HG02938 (cell line): ENCODE measurements around the gene CDC73.
"Not testable (repeated sequence)": the region's sequence is repeated elsewhere in the genome, so short reads cannot be mapped to it uniquely, and the experiment has no call there.

ENCODE experiments used
- ATAC-seq: cut with Tn5 transposase; IDR thresholded peaks from one replicate; pipeline ENCODE4 v1.9.1; 2021; ENCODE audit warnings: mild to moderate bottlenecking, moderate library complexity; ENCODE audit not compliant: unreplicated experiment

The CDC73 gene

DNA sequence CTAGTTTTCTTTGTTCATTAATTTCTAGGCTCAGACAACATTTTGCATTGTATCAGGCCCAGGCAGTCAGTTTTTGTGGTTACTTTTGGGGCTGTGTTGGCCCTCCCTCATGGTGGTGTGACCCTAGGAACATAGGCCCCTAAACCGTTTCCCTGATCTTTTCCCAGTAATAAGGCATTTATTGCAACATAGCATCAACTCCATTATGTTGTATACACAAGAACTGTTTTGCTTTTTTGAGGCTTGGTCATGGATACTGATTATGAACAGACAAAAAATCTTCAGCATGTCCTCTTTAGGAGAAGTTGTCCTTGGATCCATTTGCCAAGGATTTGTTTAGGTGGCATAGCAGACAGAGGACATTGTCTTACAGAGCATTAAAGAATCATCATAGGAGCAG, 54.3 kb downstream of the CDC73 start:
- no peak for ATAC-seq

DNA sequence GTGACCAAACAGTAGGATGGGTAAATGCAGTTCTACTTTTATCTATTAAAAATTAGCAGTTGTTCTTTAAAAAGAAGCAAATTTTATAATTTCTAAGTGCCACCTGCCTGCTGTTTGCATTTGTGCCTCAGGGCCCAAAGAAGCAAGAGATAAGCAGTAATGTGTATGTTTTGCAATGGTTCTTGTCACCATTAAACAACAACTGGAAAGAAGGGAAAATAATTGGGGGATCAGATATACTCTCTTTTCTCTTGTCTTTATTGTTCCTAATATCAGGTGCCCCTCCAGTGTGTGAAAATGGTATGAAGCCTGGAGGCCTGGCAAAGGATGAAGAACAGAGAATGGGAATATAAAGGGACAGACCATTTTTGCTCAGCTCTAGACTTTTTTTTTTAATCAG, 55.0 kb downstream of the CDC73 start:
- no peak for ATAC-seq

GRCh38 chr1:193179094-193179493, 57.3 kb downstream of the CDC73 start:
- ATAC-seq, result no peak

DNA sequence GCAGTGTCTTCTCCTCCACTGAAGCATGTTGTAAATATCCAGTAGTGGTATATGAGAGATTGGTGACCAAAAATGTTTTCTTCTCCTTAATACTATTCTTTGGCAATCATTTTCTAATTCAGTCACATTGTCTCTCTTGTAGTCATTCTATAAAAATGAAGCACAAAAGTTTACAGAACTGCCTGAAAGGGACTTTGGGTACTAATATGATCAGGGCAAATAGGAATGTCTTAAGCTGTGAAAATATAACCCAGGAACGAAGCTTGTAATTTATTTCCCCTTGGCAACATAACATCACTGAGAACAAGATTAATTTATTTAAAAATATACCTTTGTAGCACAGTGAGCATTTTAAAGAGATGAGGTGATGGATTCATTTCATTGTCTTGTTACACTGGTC, 59.7 kb downstream of the CDC73 start:
- no peak for ATAC-seq

GRCh38 chr1:193181985-193182384, 60.2 kb downstream of the CDC73 start:
- no peak for ATAC-seq

DNA sequence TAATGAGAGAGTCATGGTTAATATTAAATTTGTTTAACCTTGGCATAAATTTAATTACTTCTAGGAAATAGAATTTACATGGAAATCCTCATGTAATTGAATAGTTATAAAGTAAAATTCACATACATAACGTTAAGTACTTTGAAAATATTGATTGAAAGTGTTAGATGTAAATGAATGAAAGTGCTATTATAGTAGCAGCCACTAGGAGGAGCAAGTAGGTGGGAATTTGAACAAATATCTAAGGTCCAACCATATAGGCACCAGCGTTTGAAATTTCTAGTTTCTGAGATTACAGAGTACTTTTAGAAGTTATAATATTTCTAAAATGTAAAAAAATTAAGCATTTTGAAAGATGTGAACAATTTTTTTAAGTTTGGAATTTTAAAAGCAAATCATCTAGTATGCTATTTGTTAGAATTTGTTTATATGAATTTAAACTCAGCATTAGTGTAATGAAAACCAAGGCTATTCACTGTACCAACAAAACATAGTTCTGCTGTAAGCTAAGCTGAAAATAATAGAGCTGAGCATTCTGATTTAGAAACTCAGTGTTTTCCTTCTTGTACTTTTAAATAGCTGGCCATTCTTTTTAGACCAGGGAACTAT, 61.3 kb downstream of the CDC73 start:
- peak; percentile 60 for ATAC-seq

DNA sequence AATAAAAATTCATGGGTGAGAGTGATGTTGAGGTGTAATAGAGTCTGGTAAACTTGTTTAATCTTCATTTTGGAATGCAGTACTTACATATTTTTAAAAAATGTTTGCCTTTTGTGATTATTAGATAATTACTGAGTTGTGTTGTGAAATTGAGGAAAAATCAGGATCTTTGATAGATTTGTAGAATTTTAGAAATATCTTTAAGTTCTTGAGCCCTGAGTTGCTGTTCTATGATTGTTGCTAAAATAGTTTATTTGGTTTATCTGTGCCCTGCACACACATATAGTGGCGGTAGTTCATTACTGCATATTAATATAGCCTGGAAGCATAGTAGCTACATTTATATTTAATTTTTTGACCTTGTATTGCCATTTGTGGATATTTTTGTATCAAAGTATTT, 62.9 kb downstream of the CDC73 start:
- ATAC-seq, result no peak

DNA sequence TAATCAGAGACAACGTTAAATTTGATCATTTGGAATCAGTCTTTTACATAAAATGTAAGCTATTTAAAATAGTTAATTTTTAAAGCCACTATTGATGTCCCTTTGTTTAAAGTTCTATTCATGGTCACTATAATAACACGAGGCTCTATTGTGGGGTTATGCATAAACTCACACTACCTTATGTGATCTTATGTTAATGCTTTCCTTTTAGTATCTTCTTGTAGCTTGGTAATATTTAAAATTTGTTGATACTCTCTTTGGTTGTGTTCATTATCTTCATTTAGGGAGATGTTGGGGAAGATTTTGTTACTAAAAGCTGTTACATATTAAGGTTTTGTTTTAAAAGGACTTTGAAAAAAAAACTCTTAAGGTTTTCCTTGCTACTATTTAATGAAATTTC, 63.4 kb downstream of the CDC73 start:
- ATAC-seq, result no peak

DNA sequence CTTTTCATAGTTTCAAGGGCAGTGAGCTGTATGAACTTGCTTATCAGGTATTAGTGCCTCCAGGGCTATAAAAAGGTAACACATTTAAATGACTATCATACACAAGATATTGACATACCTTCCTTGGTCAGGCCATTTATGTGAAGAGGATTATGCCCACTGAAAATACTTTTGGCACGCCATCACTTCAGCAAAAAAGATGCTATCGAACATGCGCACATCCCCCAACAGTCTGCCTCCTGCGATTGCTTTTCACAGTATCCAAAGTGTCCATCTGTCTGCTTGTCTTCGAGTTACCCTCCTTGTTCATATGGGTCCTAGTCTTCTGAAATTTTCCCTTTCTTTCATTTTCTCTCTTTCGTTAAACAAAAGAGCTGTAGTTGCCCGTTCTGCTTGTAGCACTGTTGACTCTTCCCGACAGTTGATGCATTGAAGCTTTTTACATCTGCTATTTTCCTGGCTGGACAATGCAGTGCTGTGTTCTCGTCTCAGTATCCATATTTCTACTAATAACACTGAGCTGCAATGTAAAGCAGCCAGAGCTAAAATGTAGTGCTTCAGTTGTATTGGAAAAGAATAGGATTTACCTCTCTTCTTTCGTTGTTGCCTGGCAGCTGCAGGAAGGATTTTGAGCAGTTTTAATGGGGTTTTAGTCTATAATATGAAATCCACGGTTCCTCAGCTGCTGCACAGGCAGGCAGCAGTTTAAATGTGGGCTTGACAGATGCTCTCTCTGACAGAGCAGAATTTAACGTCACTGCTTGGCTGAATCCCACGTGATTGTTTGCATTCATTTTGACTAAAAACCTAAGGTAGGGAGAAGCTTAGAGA, 64.3 kb downstream of the CDC73 start, which contains the start of gene B3GALT2:
B3GALT2 (minus strand) TSS at position 713 of the 831 bp plus-strand sequence. CDS start 5,051 bp downstream, outside the sequence.
- ATAC-seq, result no peak

- ATAC-seq, result no peak
Measured at GRCh38 chr1:193187114-193187513, 65.3 kb downstream of the CDC73 start.

GRCh38 chr1:193188915-193189314, 67.1 kb downstream of the CDC73 start:
- not testable (repeated sequence) for ATAC-seq

GRCh38 chr1:193189442-193190095, 67.7 kb downstream of the CDC73 start:
- ATAC-seq, result no peak

DNA sequence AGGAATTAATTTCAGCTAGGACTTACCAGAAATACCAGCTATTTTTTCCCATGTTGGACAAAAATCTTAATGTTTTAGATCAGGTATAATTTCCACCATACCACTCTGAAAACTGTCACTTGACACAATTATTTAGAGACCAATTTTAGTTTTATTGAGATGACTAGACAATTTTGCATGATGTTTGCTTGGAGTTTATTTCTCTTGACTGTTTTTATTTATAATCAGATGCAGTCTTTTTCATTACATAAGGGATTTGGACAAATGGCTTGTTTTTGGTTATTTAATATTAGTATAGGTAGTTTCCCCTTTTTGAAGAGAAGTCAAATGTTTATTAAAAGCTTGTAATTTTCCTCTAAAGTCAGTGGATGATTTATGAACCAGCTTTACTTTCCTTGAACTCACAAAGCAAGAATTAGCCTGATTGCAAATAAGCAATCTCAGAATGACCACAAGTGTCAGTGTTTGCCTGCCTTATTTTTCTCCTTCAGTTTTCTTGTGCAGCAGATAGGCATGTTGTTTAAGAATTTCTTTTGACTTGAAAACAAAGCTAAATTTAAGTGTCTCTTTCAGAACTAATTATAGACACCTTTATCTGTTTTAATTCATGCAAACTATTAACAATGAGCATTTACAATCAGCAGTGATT, 68.4 kb downstream of the CDC73 start:
- ATAC-seq, result no peak

GRCh38 chr1:193192586-193192985, 70.8 kb downstream of the CDC73 start:
- no peak for ATAC-seq

DNA sequence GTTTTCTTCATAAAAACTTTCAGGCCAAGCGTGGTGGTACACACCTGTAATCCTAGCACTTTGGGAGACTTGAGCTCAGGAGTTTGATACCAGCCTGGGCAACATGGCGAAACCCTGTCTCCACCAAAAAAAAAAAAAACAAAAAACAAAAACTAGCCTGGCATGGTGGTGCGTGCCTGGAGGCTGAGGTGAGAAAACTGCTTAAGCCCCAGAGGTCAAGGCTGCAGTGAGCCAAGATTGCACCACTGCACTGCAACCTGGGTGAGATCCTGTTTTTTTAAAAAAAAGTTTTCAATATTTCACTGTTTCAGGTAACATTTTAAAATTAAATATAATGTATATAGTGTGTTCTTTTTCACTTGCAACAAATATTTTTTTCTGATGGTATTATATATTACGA, 78.1 kb downstream of the CDC73 start:
- no peak for ATAC-seq

DNA sequence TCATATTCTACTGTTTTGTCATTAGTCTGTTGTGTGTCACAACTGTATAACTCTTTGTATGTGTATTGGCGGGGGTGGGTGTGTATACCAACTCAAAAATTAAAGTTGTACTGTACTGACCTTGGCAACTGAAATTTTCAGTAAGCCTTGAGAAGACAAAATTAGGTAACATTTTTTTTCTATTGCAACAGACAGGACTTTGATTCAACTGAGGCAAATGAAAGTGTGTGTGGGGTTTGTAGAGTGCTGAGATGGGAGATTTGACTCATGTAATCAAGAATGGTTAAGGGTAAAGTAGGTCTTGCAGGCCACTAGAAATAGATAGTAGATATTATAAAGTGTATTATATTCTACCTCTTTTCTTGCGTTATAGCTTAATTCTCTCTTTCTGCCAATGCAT, 79.2 kb downstream of the CDC73 start:
- ATAC-seq, result no peak

DNA sequence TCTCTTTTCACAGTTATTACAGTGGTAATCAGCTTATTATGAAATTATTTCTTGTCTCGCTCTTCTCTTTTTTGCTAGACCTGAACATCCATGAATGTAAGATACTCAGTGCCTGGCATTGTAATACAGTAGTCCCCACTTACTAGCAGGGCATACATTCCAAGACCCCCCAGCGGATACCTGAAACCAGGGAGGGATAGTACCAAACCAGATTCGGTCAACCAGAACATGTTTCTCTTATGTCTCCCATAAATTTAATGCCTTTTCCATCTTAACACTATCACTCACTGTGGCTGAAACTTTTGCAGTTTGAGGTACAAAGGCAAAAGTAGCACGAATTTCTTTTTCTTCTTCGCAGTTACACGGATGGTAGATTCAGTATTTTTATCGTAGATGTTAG, 89.2 kb downstream of the CDC73 start:
- no peak for ATAC-seq

DNA sequence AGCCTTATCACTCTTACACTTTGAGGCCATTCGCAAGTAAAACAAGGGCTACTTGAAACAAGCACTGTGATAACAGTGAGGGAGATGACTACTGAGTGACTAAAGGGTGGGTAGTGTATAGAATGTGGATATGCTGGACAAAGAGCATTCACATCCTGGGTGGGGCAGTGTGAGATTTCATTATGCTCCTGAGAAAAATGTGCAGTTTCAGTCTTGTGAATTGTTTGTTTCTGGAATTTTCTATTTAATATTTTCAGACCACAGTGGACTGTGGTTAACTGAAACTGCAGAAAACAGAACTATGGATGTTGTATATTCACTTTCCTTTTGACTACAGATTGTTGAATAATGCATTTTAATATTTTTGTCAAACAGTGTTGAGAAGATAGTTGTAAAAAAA, 89.7 kb downstream of the CDC73 start:
- ATAC-seq, result peak; percentile 86

DNA sequence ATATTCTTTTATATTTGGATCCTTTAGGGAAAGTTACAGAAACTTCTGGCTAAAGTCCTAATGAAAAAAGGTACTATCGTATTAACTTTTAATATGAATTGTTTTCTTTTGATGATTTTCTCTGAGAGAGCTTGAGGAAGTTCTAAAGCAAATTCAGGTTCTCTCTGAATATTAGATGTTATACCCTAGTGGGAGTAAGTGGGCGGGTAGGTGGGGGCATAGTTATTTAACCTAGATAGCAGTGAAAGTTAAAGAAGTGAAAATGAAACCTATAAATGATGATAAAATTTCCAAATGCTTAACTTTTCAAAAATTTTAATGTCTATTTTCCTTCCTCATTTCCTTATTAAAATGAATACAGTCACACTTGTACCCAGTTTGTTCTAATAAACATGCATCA, 90.8 kb downstream of the CDC73 start:
- no peak for ATAC-seq

DNA sequence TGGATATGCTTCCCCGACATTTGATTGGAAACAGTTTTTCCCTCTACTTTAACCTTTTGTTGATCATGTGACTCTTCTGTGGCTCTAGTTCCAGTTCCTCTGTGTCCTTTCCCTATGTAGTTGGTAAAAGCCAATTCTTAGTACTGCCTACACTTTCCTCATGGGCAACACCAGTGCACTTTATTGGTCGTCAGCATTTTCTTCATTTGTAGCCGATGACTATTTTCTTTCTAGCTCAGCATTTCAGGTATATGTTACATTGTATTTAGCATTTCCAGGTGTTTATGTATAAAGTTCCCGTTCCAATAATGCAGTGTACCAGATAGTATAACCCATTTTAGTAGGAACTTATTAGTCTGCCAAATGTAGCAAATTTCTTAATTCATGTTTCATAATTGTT, 92.2 kb downstream of the CDC73 start:
- no peak for ATAC-seq

DNA sequence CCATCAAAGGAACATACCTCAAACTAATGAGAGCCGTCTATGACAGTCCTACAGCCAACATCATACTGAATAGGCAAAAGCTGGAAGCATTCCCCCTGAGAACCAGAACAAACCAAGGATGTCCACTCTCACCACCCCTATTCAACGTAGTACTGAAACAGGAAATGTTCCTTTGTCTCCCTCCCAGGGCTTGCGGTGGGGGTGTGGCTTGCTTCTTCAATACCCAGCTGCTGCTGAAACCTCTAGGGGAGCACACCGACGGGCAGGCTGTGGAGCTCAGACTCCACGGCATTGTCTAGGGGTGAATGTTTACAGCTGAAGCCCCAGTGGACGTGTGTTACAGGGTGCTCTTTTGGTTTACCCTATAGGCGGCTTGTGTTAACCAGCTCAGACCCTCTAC, 95.1 kb downstream of the CDC73 start:
- ATAC-seq, result no peak
